ENCODE measurements around the gene JOSD1. TPM values are rescaled to one million over a fixed set of nuclear protein-coding genes. Genes with fewer than 3 reads are reported as not detected.
A peak's percentile ranks its signal among the peaks of the same experiment; 100 is the strongest.

The JOSD1 gene
- total and polyA plus RNA-seq, 4 experiments from 2014 or later, result 8.0 to 65.4 (median 37.1) TPM

- Mint-ChIP-seq H3K9me3 (peaks cover 0 to 5% (median 0%) of the 10 kb centered on the region in 8 donors), H3K4me1 (peaks cover 48 to 69% (median 53%) of the 10 kb centered on the region in 4 donors)
Measured at GRCh38 chr22:38705235-38706100, 4.7 kb upstream of the JOSD1 start, which contains the start of gene GTPBP1. GTPBP1 (plus strand) TSS chr22:38705944; CDS start chr22:38705956, 12 bp downstream.

GRCh38 chr22:38704654-38705234 is 4.0 kb upstream of the JOSD1 start:
- Histone ChIP-seq H3K9me3 (ENCODE audit: control insufficient read depth in 1 of 2, low read length in 2 of 2) (no peaks in the 10 kb centered on the region), H3K4me3 (ENCODE audit: low read length in 2 of 2) (peak overlapping the region; percentile 20 to 56), H3K4me1 (ENCODE audit: insufficient read depth, low read length) (peaks cover 50% of the 10 kb centered on the region), H3K27ac (ENCODE audit: low read depth, low read length) (peak overlapping the region; percentile 71), H3K27me3 (ENCODE audit: insufficient read depth, low read length) (no peaks in the 10 kb centered on the region), H3K36me3 (ENCODE audit: insufficient read depth, low read length) (peaks cover 6% of the 10 kb centered on the region)
- ChIA-PET CTCF (ENCODE audit: partially characterized antibody) (interaction anchor here (2.1 kb wide), 1 partner anchor 23 kb away, joined by 7 read pairs; the partner anchor contains the start of gene TOMM22), POLR2A (ENCODE audit: partially characterized antibody) (interaction anchor here (0.6 to 8.0 kb wide), 11 partner anchors 8 to 1339 kb away, joined by 3 to 186 read pairs (median 12); partner anchors contain the start of genes CBY1, FAM227A, RPL3 and SUN2)
- intact Hi-C loops (cut with micrococcal nuclease), result loop anchor here (1.0 to 10.0 kb wide), 5 partner anchors 52 to 650 kb away; partner anchors contain the start of genes CBX6, PICK1 and RPL3
- peaks cover 0 to 40% of the 10 kb centered on the region in 2 donors for H3K36me3 Mint-ChIP-seq
- peak overlapping the region; percentile 84 to 90 (median 86) for H3K4me3 Mint-ChIP-seq
- peak overlapping the region; percentile 86 to 99 (median 98) for H3K27ac Mint-ChIP-seq
- peaks cover 47 to 69% (median 50%) of the 10 kb centered on the region in 4 donors for H3K4me1 Mint-ChIP-seq
- no peak for DNase-seq
- H3K27me3 Mint-ChIP-seq, result peaks cover 0 to 4% of the 10 kb centered on the region in 2 donors
- peaks cover 0 to 5% (median 0%) of the 10 kb centered on the region in 8 donors for H3K9me3 Mint-ChIP-seq

More at GRCh38 chr22:38705235-38706100, 4.7 kb upstream of the JOSD1 start, which contains the start of gene GTPBP1:
- Histone ChIP-seq H3K4me3 (ENCODE audit: low read length in 2 of 2) (peak within 1 kb of the TSS; percentile 20 to 94), H3K4me1 (ENCODE audit: insufficient read depth, low read length) (peaks cover 52% of the 10 kb centered on the region), H3K9me3 (ENCODE audit: control insufficient read depth in 1 of 2, low read length in 2 of 2) (no peaks in the 10 kb centered on the region), H3K27ac (ENCODE audit: low read depth, low read length) (peak within 1 kb of the TSS; percentile 94), H3K36me3 (ENCODE audit: insufficient read depth, low read length) (peaks cover 12% of the 10 kb centered on the region), H3K27me3 (ENCODE audit: insufficient read depth, low read length) (no peaks in the 10 kb centered on the region)
- H3K36me3 Mint-ChIP-seq, result peaks cover 3 to 40% of the 10 kb centered on the region in 2 donors
- intact Hi-C loops (cut with micrococcal nuclease), result loop anchor here (1.0 to 10.0 kb wide), 5 partner anchors 19 to 651 kb away; partner anchors contain the start of genes PICK1 and RPL3
- POLR2A ChIA-PET (ENCODE audit: partially characterized antibody), result interaction anchor here (0.6 to 8.0 kb wide), 18 partner anchors 9 to 1339 kb away, joined by 3 to 186 read pairs (median 4); partner anchors contain the start of genes CBX6, CBY1, FAM227A and RPL3
- H3K27me3 Mint-ChIP-seq, result peaks cover 0 to 4% of the 10 kb centered on the region in 2 donors
- peak within 1 kb of the TSS; percentile 91 to 96 (median 94) for H3K4me3 Mint-ChIP-seq
- H3K27ac Mint-ChIP-seq, result peak within 1 kb of the TSS; percentile 92 to 99 (median 98)
- peak; percentile 96 to 100 (median 100) for DNase-seq
- CTCF ChIA-PET (ENCODE audit: partially characterized antibody), result interaction anchor here (0.9 to 1.3 kb wide), 5 partner anchors 10 to 61 kb away, joined by 3 to 11 read pairs (median 3); partner anchors contain the start of gene TOMM22

- Mint-ChIP-seq H3K4me3 (peak overlapping the region; percentile 90 to 98 (median 92)), H3K27ac (peak overlapping the region; percentile 98 to 100 (median 100)), H3K27me3 (peaks cover 0 to 4% of the 10 kb centered on the region in 2 donors), H3K36me3 (peaks cover 0 to 32% of the 10 kb centered on the region in 2 donors), H3K9me3 (peaks cover 0 to 5% (median 0%) of the 10 kb centered on the region in 8 donors), H3K4me1 (peaks cover 53 to 69% (median 57%) of the 10 kb centered on the region in 4 donors)
- no peaks in the 10 kb centered on the region for H3K9me3 ChIP-seq (ENCODE audit: control insufficient read depth in 1 of 2, low read length in 2 of 2)
- H3K27me3 ChIP-seq (ENCODE audit: insufficient read depth, low read length), result no peaks in the 10 kb centered on the region
- DNase-seq, result peak in 2 of 5 donors; percentile 42 to 63
- CTCF ChIA-PET (ENCODE audit: partially characterized antibody), result interaction anchor here (1.9 to 5.2 kb wide), 2 partner anchors 19 to 33 kb away, joined by 5 to 49 read pairs; partner anchors contain the start of gene TOMM22
- H3K4me1 ChIP-seq (ENCODE audit: insufficient read depth, low read length), result peaks cover 61% of the 10 kb centered on the region
- peak overlapping the region in 1 of 2 donors; percentile 79 for H3K4me3 ChIP-seq (ENCODE audit: low read length in 2 of 2)
- POLR2A ChIA-PET (ENCODE audit: partially characterized antibody), result interaction anchor here (1.1 to 8.5 kb wide), 7 partner anchors 16 to 1057 kb away, joined by 3 to 84 read pairs (median 9); partner anchors contain the start of genes CBY1, FAM227A and TOMM22
- intact Hi-C loops (cut with micrococcal nuclease), result loop anchor here (2.0 to 10.0 kb wide), 4 partner anchors 44 to 646 kb away; partner anchors contain the start of genes CBX6, CBY1, DMC1 and FAM227A
- peak overlapping the region; percentile 98 for H3K27ac ChIP-seq (ENCODE audit: low read depth, low read length)
- no peaks in the 10 kb centered on the region for H3K36me3 ChIP-seq (ENCODE audit: insufficient read depth, low read length)
Measured at GRCh38 chr22:38700270-38700788, 414 bp downstream of the JOSD1 start.

- peak in 2 of 5 donors; percentile 18 to 34 for DNase-seq
- CTCF ChIA-PET (ENCODE audit: partially characterized antibody), result interaction anchor here (0.5 to 5.2 kb wide), 4 partner anchors 18 to 647 kb away, joined by 3 to 49 read pairs (median 5); partner anchors contain the start of gene TOMM22
- H3K4me1 Mint-ChIP-seq, result peaks cover 53 to 69% (median 56%) of the 10 kb centered on the region in 4 donors
Measured at GRCh38 chr22:38699784-38700183, 959 bp downstream of the JOSD1 start.

GRCh38 chr22:38699143-38699542 is 1.6 kb downstream of the JOSD1 start:
- H3K27ac ChIP-seq (ENCODE audit: low read depth, low read length), result peak overlapping the region; percentile 98
- no peaks in the 10 kb centered on the region for H3K36me3 ChIP-seq (ENCODE audit: insufficient read depth, low read length)
- Mint-ChIP-seq H3K4me1 (peaks cover 52 to 66% (median 57%) of the 10 kb centered on the region in 4 donors), H3K36me3 (peaks cover 3 to 33% of the 10 kb centered on the region in 2 donors), H3K9me3 (peaks cover 0 to 5% (median 0%) of the 10 kb centered on the region in 8 donors), H3K27me3 (peaks cover 0 to 4% of the 10 kb centered on the region in 2 donors), H3K4me3 (peak overlapping the region; percentile 90 to 94 (median 92)), H3K27ac (peak overlapping the region; percentile 98 to 100 (median 98))
- peak overlapping the region; percentile 13 to 79 for H3K4me3 ChIP-seq (ENCODE audit: low read length in 2 of 2)
- peaks cover 52% of the 10 kb centered on the region for H3K4me1 ChIP-seq (ENCODE audit: insufficient read depth, low read length)
- no peak for DNase-seq
- no peaks in the 10 kb centered on the region for H3K27me3 ChIP-seq (ENCODE audit: insufficient read depth, low read length)
- no peaks in the 10 kb centered on the region for H3K9me3 ChIP-seq (ENCODE audit: control insufficient read depth in 1 of 2, low read length in 2 of 2)
- ChIA-PET CTCF (ENCODE audit: partially characterized antibody) (interaction anchor here (1.9 to 5.2 kb wide), 3 partner anchors 17 to 647 kb away, joined by 5 to 49 read pairs (median 5); partner anchors contain the start of gene TOMM22), POLR2A (ENCODE audit: partially characterized antibody) (interaction anchor here (0.9 to 8.5 kb wide), 14 partner anchors 8 to 1056 kb away, joined by 3 to 84 read pairs (median 4); partner anchors contain the start of genes CBX6, CBY1, FAM227A and SUN2)
- intact Hi-C loops (cut with micrococcal nuclease), result no loop called here

More at GRCh38 chr22:38699784-38700183, 959 bp downstream of the JOSD1 start:
- POLR2A ChIA-PET (ENCODE audit: partially characterized antibody), result interaction anchor here (0.9 to 8.5 kb wide), 13 partner anchors 8 to 1057 kb away, joined by 3 to 84 read pairs (median 5); partner anchors contain the start of genes CBX6, CBY1, FAM227A and TOMM22
- H3K27me3 Mint-ChIP-seq, result peaks cover 0 to 4% of the 10 kb centered on the region in 2 donors
- Histone ChIP-seq H3K27ac (ENCODE audit: low read depth, low read length) (peak overlapping the region; percentile 98), H3K4me3 (ENCODE audit: low read length in 2 of 2) (peak overlapping the region; percentile 13 to 79), H3K9me3 (ENCODE audit: control insufficient read depth in 1 of 2, low read length in 2 of 2) (no peaks in the 10 kb centered on the region), H3K4me1 (ENCODE audit: insufficient read depth, low read length) (peaks cover 56% of the 10 kb centered on the region), H3K27me3 (ENCODE audit: insufficient read depth, low read length) (no peaks in the 10 kb centered on the region), H3K36me3 (ENCODE audit: insufficient read depth, low read length) (no peaks in the 10 kb centered on the region)
- peak overlapping the region; percentile 90 to 94 (median 92) for H3K4me3 Mint-ChIP-seq
- H3K27ac Mint-ChIP-seq, result peak overlapping the region; percentile 98 to 100 (median 98)
- intact Hi-C loops (cut with micrococcal nuclease), result loop anchor here (2.0 to 10.0 kb wide), 4 partner anchors 43 to 645 kb away; partner anchors contain the start of genes CBX6, CBY1, DMC1 and FAM227A
- H3K36me3 Mint-ChIP-seq, result peaks cover 2 to 33% of the 10 kb centered on the region in 2 donors
- H3K9me3 Mint-ChIP-seq, result peaks cover 0 to 5% (median 0%) of the 10 kb centered on the region in 8 donors
